GM12891 (cell line): ENCODE measurements around the gene NKTR.

Source experiments
- PAX5 ChIP-seq: IDR thresholded peaks from 2 replicates; pipeline ENCODE4 v1.6.1; 2011; ENCODE audit warnings: low read length, moderate library complexity, mild to moderate bottlenecking; ENCODE audit not compliant: insufficient read depth, severe bottlenecking
- POLR2A ChIP-seq: IDR thresholded peaks from 2 replicates; pipeline ENCODE4 v1.6.1; 2011; ENCODE audit warnings: low read depth, low read length, control low read depth
- POU2F2 ChIP-seq: IDR thresholded peaks from 2 replicates; pipeline ENCODE4 v1.6.1; 2011; ENCODE audit warnings: low read depth, mild to moderate bottlenecking, control low read depth, low read length, moderate library complexity
- TAF1 ChIP-seq: IDR thresholded peaks from 2 replicates; pipeline ENCODE4 v1.6.1; 2011; ENCODE audit warnings: low read depth, low read length, control low read depth

GRCh38 chr3:42681361-42682038 is 81.0 kb downstream of the NKTR start:
- TF ChIP-seq TAF1: no peak
- no peak for TF ChIP-seq POLR2A
- no peak for TF ChIP-seq PAX5
- TF ChIP-seq POU2F2: no peak
